ENCODE results near the gene SOBP.
A peak's percentile ranks its signal among the peaks of the same experiment; 100 is the strongest.
"Not testable (repeated sequence)": the region's sequence is repeated elsewhere in the genome, so short reads cannot be mapped to it uniquely, and the experiment has no call there.

The SOBP gene, protein sequence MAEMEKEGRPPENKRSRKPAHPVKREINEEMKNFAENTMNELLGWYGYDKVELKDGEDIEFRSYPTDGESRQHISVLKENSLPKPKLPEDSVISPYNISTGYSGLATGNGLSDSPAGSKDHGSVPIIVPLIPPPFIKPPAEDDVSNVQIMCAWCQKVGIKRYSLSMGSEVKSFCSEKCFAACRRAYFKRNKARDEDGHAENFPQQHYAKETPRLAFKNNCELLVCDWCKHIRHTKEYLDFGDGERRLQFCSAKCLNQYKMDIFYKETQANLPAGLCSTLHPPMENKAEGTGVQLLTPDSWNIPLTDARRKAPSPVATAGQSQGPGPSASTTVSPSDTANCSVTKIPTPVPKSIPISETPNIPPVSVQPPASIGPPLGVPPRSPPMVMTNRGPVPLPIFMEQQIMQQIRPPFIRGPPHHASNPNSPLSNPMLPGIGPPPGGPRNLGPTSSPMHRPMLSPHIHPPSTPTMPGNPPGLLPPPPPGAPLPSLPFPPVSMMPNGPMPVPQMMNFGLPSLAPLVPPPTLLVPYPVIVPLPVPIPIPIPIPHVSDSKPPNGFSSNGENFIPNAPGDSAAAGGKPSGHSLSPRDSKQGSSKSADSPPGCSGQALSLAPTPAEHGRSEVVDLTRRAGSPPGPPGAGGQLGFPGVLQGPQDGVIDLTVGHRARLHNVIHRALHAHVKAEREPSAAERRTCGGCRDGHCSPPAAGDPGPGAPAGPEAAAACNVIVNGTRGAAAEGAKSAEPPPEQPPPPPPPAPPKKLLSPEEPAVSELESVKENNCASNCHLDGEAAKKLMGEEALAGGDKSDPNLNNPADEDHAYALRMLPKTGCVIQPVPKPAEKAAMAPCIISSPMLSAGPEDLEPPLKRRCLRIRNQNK

DNA sequence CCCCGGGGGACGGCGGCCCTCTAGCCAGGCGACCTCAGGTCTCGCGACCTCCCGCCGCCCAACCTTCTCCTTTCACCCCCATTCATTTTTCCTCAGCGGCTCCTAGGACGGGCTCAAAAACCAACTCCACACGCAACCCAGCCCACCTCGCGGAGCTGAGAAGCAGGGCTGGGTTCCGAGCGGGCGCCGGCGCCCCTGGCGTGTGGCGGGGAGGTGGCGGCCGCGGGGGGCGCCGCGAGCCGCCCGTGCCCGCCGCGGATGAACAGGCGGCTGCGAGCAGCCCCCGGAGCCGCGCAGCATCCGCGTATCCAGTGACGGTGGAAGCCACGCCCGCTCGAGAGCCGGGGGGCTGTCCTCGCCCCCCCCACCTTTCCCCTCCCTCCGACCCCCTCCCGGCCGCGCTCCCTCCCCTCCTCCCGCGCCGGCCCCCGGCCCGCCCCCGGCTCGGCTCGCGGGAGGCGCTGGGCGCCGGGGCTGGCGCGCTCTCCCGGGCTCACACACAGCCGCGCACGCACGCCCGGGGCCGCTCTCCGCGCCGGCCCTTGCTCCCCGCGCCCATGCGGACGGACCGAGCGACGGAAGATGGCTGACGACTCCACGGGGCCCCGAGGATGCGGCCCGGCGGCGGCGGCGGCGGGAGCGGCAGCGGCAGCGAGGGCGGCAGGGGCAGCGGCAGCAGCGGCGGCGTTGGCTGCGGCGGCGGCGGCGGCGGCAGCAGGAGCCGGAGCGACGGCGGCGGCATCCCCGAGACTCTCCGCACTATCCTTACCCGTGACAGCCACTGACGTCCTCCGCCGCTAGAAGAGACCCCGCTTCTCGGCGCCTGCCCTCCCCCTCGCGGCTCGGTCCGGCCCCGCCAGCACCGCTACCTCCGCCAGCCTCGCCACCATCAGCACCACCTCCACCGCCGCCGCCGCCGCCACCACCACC is at the start of gene SOBP:
Gene SOBP (plus strand): TSS at position 482 of the 930 bp plus-strand sequence. CDS start 500 bp downstream, outside the sequence.
- peak in 1 of 2 donors; percentile 49 for DNase-seq (ENCODE audit: low read depth in 2 of 2)

DNA sequence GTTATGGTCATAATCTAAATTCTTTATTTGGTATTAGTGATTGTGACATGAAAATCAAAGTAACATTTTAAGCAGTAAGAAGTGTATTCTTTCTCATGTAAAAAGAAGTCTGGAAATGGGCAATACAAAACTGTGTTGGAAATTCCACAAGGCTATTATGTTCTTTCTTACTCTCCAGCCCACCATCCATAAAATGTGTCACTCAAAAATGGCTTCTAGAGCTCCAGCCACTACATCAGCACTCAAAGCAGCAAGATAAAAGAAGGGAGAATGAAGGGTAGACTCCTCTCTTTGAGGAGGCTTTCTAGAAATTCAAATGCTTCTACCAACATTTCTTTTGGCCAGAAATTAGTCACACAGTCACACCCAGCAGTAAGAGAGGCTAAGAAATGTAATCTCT is 49.0 kb upstream of the SOBP start:
- no peak for DNase-seq (ENCODE audit: low read depth in 2 of 2)

DNA sequence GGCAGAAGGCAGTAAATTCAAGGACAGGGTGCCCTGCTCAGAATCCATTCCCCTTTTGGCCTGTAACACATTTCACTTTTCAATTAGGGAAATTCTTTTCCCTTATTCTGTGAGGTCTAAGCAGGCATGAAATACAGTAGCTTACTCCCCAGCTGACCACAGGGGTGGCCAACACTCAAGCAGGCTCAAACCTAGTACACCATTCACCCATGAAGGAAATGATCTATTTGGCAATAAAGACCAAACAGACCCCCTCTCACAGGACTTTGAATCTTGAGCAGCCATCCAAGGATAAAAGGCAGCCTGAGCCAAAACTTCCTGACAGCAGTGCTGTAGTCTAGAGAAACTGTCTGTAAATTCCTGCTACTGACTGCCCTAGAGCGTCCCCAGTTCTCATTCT is 48.2 kb upstream of the SOBP start:
- DNase-seq (ENCODE audit: low read depth in 2 of 2) = no peak

DNA sequence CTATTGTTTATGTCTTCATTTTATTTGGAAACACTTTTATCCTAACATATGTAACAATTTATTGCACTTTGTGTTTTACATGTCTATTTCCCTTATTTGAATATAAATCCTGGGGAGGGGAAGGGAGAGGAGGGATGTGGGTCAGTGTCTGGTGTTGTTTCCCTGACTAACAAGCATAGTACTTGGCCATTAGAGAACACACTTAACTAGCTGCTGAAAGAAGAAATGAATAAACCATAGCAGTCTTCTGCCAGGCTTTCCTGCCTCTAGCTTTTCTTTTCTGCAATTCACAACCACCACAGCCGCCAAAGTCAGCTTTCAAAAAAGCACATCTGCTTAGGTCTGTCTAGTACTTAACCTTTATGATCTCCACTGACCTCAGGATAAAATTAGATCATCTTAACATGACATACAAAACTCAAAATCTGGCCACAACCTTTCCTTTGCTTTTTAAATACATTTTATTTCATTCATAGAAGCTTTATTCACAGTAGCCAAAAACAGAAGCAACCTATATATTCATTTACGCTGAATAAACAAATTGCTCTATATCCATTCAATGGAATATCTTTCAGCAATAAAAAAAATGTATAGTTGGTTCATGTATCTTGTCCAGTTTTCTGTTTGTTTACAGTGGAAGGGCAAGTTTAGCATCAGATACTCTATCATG is 46.8 kb upstream of the SOBP start:
- no peak for DNase-seq (ENCODE audit: low read depth in 2 of 2)

DNA sequence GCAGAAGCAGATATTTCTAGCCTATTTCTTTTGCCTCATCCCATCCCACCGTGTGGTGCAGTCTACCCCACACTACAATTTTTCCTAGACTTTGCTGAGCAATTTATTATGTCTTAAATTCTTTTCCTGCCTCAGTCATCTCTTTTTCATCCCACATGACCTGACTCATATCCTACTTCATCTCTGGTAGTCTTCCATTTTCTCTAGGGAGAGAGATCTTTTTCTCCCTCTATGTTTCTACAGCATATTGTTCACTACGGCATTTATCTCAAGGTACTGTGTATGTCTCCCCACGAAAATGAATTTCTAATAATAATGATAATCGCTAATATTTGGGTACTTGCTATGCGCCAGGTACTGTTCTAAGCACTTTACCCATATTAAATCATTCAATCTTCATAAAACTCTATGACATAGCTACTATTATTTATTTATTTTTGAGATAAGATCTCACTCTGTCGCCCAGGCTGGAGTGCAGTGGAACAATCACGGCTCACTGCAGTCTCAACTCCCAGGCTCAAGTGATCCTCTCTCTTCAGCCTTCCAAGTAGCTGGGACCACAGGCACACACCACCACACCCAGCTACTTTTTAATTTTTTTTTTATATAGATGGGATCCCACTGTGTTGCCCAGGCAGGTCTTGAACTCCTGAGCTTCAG is 46.2 kb upstream of the SOBP start:
- no peak for DNase-seq (ENCODE audit: low read depth in 2 of 2)

DNA sequence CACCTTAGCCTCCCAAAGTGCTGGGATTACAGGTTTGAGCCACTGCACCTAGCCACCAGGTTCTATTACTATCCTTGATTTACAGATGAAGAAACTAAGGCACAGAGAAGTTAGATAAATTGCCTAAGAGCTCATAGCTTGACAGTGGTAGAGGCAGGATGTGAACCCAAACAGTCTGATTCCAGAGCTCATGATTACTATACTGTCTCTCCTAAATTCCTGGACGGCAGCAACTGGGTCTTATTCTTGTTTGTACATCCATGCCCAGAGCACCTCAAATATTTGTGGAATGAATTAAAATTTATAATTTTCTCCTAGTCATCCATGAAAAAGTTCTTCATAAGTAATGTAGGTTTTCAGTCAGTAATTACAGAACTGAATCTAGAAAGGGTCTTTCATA is 45.6 kb upstream of the SOBP start:
- no peak for DNase-seq (ENCODE audit: low read depth in 2 of 2)

DNA sequence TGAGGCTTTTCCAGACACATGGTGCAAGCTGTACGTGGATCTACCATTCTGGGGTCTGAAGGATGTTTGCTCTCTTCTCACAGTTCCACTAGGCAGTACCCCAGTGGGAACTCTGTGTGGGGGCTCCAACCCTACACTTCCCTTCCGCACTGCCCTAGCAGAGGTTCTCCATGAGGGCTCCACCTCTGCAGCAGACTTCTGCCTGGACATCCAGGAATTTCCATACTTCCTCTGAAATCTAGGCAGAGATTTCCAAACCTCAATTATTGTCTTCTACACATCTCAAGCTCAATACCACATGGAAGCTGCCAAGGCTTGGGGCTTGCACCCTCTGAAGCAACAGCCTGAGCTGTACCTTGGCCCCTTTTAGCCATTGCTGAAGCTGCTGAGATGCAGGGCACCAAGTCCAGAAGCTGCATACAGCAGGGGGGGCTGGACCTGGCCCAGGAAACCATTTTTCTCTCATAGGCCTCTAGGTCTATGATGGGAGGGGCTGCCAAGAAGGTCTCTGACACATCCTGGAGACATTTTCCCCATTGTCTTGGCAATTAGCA is 42.2 kb upstream of the SOBP start:
- DNase-seq (ENCODE audit: low read depth in 2 of 2) = no peak

DNA sequence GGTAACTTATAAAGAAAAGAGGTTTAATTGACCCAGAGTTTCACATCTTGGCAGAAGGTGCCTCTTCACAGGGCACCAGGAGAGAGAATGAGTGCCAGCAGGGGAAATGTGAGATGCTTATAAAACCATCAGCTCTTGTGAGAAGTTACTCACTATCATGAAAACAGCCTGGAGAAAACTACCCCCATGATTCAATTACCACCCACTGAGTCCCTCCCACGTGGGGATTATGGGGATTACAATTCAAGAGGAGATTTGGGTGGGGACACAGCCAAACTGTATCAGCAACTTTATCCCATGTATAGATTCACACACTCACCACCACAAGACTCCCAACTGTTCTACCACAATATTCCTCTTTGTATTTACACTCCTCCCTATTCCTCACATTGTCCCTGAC is 41.1 kb upstream of the SOBP start:
- no peak for DNase-seq (ENCODE audit: low read depth in 2 of 2)

DNA sequence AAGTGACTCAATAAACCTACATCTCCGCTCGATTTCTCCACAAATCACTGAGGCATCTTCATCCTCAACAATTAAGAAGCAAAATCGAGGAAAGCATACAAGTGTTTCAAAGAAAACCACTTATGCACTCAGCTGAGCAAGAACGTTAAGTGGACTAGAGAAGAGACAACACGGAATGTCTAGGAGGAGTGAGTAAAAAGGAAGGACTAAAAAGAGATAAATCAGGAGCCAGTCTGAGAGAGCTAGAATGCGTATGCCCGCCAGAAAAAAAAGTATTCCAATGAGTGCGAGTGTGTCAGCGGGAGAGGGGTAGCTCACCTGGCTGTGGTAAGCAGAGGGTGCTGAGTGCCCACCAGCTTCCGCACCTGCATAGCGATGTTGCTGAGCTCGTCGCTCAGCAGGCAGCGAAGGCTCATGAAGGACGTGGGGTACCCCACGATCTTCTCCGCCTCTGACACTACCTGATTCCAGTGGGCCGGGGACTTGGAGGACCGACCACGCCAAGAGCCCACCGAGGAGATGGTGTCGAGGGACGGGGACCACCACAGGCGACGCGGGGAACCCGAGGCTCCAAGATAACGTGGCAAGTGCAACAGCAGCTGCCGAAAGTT is 31.1 kb upstream of the SOBP start:
- DNase-seq (ENCODE audit: low read depth in 2 of 2) = no peak

DNA sequence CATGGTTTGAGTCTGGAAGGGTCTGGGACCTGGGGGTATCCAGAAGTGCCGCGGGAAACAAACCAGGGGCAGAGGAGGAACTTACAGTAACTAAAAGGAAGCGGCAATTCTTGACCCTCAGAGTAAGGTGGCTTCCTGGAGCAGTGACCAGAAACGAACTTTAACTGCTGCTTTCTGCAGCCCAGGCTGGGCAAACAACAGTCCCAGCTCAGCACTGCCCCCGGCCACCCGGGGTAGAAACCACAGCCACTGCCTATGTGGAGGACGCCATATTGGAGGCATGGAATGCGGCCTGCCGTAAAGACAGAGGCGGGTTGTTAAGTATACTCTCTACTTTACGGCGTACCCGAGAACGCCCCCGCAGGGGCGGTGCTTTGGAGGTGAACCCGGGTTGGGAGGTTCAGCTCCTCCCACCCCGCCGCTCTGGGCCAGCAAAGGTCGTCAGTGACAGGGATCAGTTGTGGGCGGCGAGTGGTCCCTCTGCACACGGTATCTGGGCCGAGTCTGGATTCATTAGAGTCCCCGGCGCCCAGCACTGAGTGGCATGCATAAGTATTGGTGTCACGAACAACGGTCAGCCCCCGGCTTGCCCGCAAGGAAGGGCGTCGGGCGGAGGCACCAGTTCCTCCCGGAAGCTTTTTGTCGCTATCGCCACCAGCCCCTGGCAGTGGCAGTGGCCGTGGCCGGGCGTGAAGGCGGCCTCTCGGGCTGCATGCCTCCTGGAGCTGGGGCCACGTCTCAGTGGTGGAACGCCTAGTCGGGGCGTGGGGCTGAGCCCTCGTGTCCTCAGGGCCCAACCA is 30.4 kb upstream of the SOBP start, which contains the start of gene PDSS2:
Gene PDSS2 (minus strand): TSS at position 282 of the 800 bp plus-strand sequence. CDS start 279 bp downstream, at position 3.
- DNase-seq (ENCODE audit: low read depth in 2 of 2) = peak; percentile 97 to 99

DNA sequence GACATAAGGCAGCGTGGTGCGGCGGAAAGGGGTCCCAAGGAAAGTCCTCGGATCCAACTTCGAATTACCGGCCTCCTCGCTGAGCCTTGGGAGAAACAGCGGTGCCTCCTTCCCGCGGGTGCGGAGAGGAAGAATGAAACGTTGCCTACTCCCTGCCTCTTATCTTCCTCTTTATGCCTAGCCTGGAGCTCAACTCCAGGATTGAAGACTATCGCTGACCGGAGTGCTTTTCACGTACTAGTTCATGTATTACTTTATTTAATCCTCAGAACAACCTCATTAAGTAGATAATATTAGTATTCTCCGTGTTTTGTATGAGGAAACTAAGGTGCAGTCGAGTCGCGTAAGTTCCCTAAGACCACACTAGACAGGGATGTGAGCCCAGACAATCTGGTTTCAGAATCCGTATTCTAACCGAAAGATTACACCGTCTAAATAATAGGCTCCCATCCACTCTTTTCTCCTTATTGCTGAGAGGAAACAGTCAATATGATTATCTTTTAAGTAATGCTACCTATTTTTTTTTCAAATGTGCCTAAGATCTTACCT is 29.8 kb upstream of the SOBP start:
- DNase-seq (ENCODE audit: low read depth in 2 of 2) = no peak

DNA sequence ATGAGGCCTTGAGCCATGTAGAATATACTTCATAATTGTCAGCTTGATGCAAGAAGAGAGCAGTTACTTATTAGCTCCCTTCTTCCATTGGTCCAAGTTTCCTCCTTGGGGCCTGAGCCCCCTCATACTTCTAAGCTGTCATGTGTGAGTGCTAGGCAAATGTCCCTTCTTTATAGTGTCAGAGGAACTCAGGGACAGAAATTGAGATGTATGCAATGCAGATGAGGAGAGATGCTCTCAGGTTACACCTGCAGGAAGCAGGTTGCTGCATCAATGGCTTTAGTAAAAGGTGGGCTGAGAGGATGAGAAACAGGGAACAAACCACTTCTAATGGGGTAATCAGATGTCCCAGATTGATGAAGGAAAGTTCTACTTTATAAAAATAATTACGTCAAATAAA is 23.9 kb upstream of the SOBP start:
- DNase-seq (ENCODE audit: low read depth in 2 of 2) = no peak

DNA sequence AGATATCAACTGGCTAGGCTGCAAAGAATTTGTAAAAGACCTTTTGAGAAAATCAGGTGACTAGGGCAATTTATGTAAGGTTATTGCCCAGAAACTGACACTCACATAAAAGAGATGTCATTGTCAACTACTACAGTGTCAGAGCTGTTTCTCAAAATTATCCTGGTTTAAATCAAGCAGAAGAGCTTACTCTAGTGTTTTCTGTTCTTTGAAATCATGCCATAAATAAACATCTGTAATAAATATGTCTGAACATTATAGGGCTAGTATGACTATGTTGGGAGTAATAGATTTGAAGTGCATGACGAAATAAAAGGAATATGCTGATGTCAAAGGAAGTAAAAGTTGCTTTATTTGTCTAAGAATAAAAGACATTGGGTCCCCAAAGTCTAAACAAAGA is 19.6 kb upstream of the SOBP start:
- DNase-seq (ENCODE audit: low read depth in 2 of 2) = no peak

DNA sequence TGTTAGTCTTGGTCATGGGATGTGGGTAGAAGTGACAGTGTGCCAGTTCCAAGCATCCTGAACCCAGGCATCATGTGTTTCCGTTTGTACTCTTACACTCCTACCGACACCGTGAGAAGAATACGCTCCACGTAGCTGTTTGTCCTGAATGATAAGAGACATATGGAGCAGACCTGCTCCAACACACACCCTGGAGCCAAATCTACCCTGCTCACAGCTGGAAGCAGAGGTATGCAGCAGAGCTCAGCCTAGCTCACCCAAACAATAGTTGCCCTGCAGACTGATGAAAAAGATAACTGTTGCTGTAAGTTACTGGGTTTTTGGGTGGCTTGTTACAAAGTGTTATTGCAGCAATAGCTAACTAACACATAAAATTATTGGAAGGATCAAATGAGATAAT is 16.3 kb upstream of the SOBP start:
- DNase-seq (ENCODE audit: low read depth in 2 of 2) = no peak

DNA sequence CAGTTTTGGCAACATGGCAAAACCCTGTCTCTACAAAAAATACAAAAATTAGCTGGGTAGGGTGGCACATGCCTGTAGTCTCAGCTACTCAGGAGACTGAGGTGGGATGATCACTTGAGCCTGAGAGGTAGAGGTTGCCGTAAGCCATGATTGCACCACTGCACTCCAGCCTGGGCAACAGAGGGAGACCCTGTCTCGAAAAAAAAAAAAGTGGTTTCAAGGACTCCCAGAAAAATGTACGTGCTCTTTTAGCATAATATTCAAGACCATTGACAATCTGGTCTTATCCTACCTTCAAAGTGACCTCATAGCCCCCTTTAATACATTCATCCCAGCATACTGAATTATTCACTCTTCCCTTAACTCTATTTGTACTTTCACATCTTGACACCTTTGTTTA is 14.6 kb upstream of the SOBP start:
- not testable (repeated sequence) for DNase-seq (ENCODE audit: low read depth in 2 of 2)

DNA sequence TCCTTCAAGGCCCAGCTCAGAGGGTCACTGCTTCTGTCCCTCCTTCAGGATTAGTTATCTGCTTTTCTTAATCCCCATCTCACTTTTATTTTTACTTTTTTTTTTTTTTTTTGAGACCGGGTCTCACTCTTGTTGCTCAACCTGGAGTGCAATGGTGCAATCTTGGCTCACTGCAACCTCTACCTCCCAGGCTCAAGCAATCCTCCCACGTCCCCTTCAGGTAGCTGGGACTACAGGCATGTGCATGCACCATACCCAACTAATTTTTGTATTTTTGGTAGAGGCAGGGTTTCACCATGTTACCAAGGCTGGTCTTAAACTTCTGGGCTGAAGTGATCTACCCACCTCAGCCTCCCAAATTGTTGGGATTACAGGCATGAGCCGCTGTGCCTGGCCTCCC is 14.1 kb upstream of the SOBP start:
- DNase-seq (ENCODE audit: low read depth in 2 of 2) = not testable (repeated sequence)

DNA sequence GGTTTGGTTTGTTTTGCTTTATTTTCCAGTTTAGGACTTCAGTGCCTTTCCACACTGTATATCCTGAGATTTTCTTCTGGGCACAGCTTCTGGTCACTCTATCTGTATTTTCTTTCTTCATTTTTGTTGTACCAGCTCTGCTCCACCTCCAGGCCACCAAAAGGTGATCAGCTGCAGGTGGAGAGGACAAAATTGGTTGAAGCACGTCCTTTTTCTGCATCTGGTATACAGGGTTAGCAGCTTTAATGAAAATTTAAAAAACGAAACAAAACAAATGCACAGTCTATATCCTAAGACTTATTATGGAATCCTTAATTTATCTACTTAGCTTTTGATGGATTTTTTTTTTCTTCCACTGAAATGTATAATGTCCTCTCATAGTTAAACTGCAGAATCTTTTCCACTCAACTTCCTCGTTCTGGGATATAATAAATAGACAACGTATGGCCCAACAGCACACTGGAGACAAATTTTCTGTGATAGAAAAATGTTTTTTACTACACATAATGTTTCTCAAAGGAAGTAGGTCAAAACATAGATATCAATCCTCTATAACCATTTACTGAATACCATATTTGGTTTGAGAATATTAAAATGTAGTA is 10.7 kb upstream of the SOBP start:
- DNase-seq (ENCODE audit: low read depth in 2 of 2) = no peak

DNA sequence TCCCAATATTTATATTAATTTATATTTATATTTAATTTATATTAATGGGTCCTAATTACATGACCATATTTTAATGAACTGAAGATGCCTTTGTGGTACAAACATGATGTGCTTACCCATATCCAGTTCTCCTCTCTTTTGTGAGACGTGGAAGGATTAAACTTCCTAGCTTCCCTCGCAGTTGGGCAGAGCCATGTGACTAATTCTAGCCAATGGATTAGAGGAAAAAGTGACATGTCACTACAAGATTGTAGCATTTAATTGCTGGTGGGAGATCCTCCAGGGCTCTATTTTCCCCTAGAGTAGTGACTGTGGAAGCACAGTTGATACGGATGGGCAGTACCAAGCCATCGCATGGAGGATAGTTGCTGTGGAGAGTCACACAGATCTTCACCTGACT is 4.8 kb upstream of the SOBP start:
- DNase-seq (ENCODE audit: low read depth in 2 of 2) = no peak

Data from stimulated activated CD8-positive, alpha-beta memory T cell treated with anti-CD3 and anti-CD28 coated beads, Interleukin-15, amount 100 ng/mL, for 4 hours (primary cell).